ENCODE measurements around the gene IGF1R.

IGF1R gene

GRCh38 chr15:98725874-98726273, 77.5 kb downstream of the IGF1R start:
- no peak for DNase-seq (ENCODE audit: low read depth in 2 of 2)

GRCh38 chr15:98727115-98728040, 79.0 kb downstream of the IGF1R start:
- DNase-seq (ENCODE audit: low read depth in 2 of 2): no peak

GRCh38 chr15:98728082-98728810, 79.9 kb downstream of the IGF1R start:
- DNase-seq (ENCODE audit: low read depth in 2 of 2): no peak

GRCh38 chr15:98728811-98729160, 80.4 kb downstream of the IGF1R start:
- no peak for DNase-seq (ENCODE audit: low read depth in 2 of 2)

- no peak for DNase-seq (ENCODE audit: low read depth in 2 of 2)
Measured at GRCh38 chr15:98729446-98730042, 81.2 kb downstream of the IGF1R start.

GRCh38 chr15:98730860-98731711, 82.7 kb downstream of the IGF1R start:
- DNase-seq (ENCODE audit: low read depth in 2 of 2): no peak

- no peak for DNase-seq (ENCODE audit: low read depth in 2 of 2)
Measured at GRCh38 chr15:98731712-98732450, 83.5 kb downstream of the IGF1R start.

- no peak for DNase-seq (ENCODE audit: low read depth in 2 of 2)
Measured at GRCh38 chr15:98733098-98733497, 84.8 kb downstream of the IGF1R start.

GRCh38 chr15:98734466-98735199, 86.3 kb downstream of the IGF1R start:
- DNase-seq (ENCODE audit: low read depth in 2 of 2): no peak

- no peak for DNase-seq (ENCODE audit: low read depth in 2 of 2)
Measured at GRCh38 chr15:98735304-98735703, 87.0 kb downstream of the IGF1R start.

GRCh38 chr15:98735895-98736617, 87.7 kb downstream of the IGF1R start:
- no peak for DNase-seq (ENCODE audit: low read depth in 2 of 2)

GRCh38 chr15:98737159-98737558, 88.8 kb downstream of the IGF1R start:
- DNase-seq (ENCODE audit: low read depth in 2 of 2): no peak

- no peak for DNase-seq (ENCODE audit: low read depth in 2 of 2)
Measured at GRCh38 chr15:98737721-98738120, 89.4 kb downstream of the IGF1R start.

GRCh38 chr15:98738689-98739401, 90.5 kb downstream of the IGF1R start:
- no peak for DNase-seq (ENCODE audit: low read depth in 2 of 2)

GRCh38 chr15:98740295-98740694, 92.0 kb downstream of the IGF1R start:
- no peak for DNase-seq (ENCODE audit: low read depth in 2 of 2)

- DNase-seq (ENCODE audit: low read depth in 2 of 2): no peak
Measured at GRCh38 chr15:98740963-98741362, 92.6 kb downstream of the IGF1R start.

GRCh38 chr15:98743177-98743576, 94.8 kb downstream of the IGF1R start:
- no peak for DNase-seq (ENCODE audit: low read depth in 2 of 2)

GRCh38 chr15:98744506-98744905, 96.2 kb downstream of the IGF1R start:
- DNase-seq (ENCODE audit: low read depth in 2 of 2): no peak

- DNase-seq (ENCODE audit: low read depth in 2 of 2): no peak
Measured at GRCh38 chr15:98745179-98745578, 96.8 kb downstream of the IGF1R start.

Measured in stimulated activated CD4-positive, alpha-beta T cell treated with anti-CD3 and anti-CD28 coated beads, Interleukin-4, amount 100 ng/mL, for 48 hours (primary cell).